ENCODE measurements around the gene LSG1.
"Not testable (repeated sequence)": the region's sequence is repeated elsewhere in the genome, so short reads cannot be mapped to it uniquely, and the experiment has no call there.

The LSG1 gene

GRCh38 chr3:194657439-194657838, 14.6 kb downstream of the LSG1 start:
- no peak for DNase-seq

- no peak for DNase-seq
Measured at GRCh38 chr3:194654443-194654842, 17.5 kb downstream of the LSG1 start.

- DNase-seq, result no peak
Measured at GRCh38 chr3:194647747-194648146, 24.2 kb downstream of the LSG1 start.

- DNase-seq, result no peak
Measured at GRCh38 chr3:194642769-194643168, 29.2 kb downstream of the LSG1 start.

GRCh38 chr3:194640829-194641228, 31.2 kb downstream of the LSG1 start:
- DNase-seq, result no peak

- DNase-seq, result no peak
Measured at GRCh38 chr3:194638991-194639605, 32.9 kb downstream of the LSG1 start.

GRCh38 chr3:194637541-194638400, 34.2 kb downstream of the LSG1 start:
- no peak for DNase-seq

- no peak for DNase-seq
Measured at GRCh38 chr3:194637066-194637465, 34.9 kb downstream of the LSG1 start.

- peak; percentile 93 for DNase-seq
Measured at GRCh38 chr3:194633349-194634004, 38.5 kb downstream of the LSG1 start, which contains the start of gene TMEM44. TMEM44 (minus strand) TSS chr3:194633419; CDS start chr3:194633215, 204 bp downstream.

- peak; percentile 66 for DNase-seq
Measured at GRCh38 chr3:194632809-194633348, 39.1 kb downstream of the LSG1 start.

GRCh38 chr3:194632226-194632808, 39.7 kb downstream of the LSG1 start:
- DNase-seq, result no peak

GRCh38 chr3:194631696-194632095, 40.3 kb downstream of the LSG1 start:
- DNase-seq, result no peak

GRCh38 chr3:194630681-194631080, 41.3 kb downstream of the LSG1 start:
- DNase-seq, result not testable (repeated sequence)

- no peak for DNase-seq
Measured at GRCh38 chr3:194624956-194625355, 47.0 kb downstream of the LSG1 start.

GRCh38 chr3:194623449-194624290, 48.3 kb downstream of the LSG1 start:
- no peak for DNase-seq

- DNase-seq, result no peak
Measured at GRCh38 chr3:194622621-194623340, 49.2 kb downstream of the LSG1 start.

- no peak for DNase-seq
Measured at GRCh38 chr3:194621947-194622346, 50.0 kb downstream of the LSG1 start.

- no peak for DNase-seq
Measured at GRCh38 chr3:194620196-194620595, 51.8 kb downstream of the LSG1 start.

GRCh38 chr3:194619741-194620140, 52.2 kb downstream of the LSG1 start:
- no peak for DNase-seq

GRCh38 chr3:194618858-194619608, 53.0 kb downstream of the LSG1 start:
- DNase-seq, result no peak
